HepG2 (cell line): ENCODE measurements around the gene UHMK1. TPM values are rescaled to one million over a fixed set of nuclear protein-coding genes. Genes with fewer than 3 reads are reported as not detected.
A peak's percentile ranks its signal among the peaks of the same experiment; 100 is the strongest.

Experiments used
- BRD4 ChIP-seq: sonication (generic); formaldehyde crosslinking; IDR thresholded peaks from 2 replicates; pipeline ENCODE4 v1.4.0; 2020; ENCODE audit warnings: missing genetic modification reagents
- ELF1 ChIP-seq: sonication (generic); formaldehyde crosslinking; IDR thresholded peaks from 2 replicates; pipeline ENCODE4 v1.4.0; 2020; ENCODE audit warnings: missing genetic modification reagents
- GABPB1 ChIP-seq: IDR thresholded peaks from 2 replicates; pipeline ENCODE4 v1.6.1; 2016; ENCODE audit warnings: mild to moderate bottlenecking, missing genetic modification reagents, moderate library complexity, missing compliant biosample characterization
- GFI1 ChIP-seq: sonication (generic); formaldehyde crosslinking; IDR thresholded peaks from 2 replicates; pipeline ENCODE4 v1.5.0; 2020; ENCODE audit warnings: missing genetic modification reagents, mild to moderate bottlenecking, borderline replicate concordance
- GZF1 ChIP-seq: sonication (generic); formaldehyde crosslinking; IDR thresholded peaks from 2 replicates; pipeline ENCODE4 v1.5.1; 2020; ENCODE audit warnings: mild to moderate bottlenecking, missing genetic modification reagents
- KAT7 ChIP-seq: IDR thresholded peaks from 2 replicates; pipeline ENCODE4 v1.6.1; 2018; ENCODE audit warnings: borderline replicate concordance, missing compliant biosample characterization
- KDM3A ChIP-seq: IDR thresholded peaks from 2 replicates; pipeline ENCODE4 v1.6.1; 2018; ENCODE audit warnings: low read depth, missing compliant biosample characterization
- MXD3 ChIP-seq: IDR thresholded peaks from 2 replicates; pipeline ENCODE4 v1.6.1; 2016; ENCODE audit warnings: mild to moderate bottlenecking, missing biosample characterization, missing genetic modification reagents
- PHF21A ChIP-seq: sonication (generic); formaldehyde crosslinking; IDR thresholded peaks from 2 replicates; pipeline ENCODE4 v1.5.0; 2020; ENCODE audit warnings: mild to moderate bottlenecking, missing genetic modification reagents
- SKI ChIP-seq: fragments of 450-650 bp; IDR thresholded peaks from one replicate; pipeline ENCODE4 v1.6.1; 2018; ENCODE audit warnings: mild to moderate bottlenecking; ENCODE audit not compliant: partially characterized antibody
- ZFP91 ChIP-seq: sonication (generic); formaldehyde crosslinking; IDR thresholded peaks from 2 replicates; pipeline ENCODE4 v1.9.0; 2022; ENCODE audit warnings: missing genetic modification reagents, mild to moderate bottlenecking, borderline replicate concordance
- ZFY ChIP-seq: sonication (generic); formaldehyde crosslinking; IDR thresholded peaks from 2 replicates; pipeline ENCODE4 v1.4.0; 2020; ENCODE audit warnings: missing genetic modification reagents
- ZHX2 ChIP-seq, 2 experiments: sonication (generic) in 1 of 2; formaldehyde crosslinking in 1 of 2; IDR thresholded peaks; 2 replicates each; pipeline versions ENCODE4 v1.6.1 to v1.9.0; 2014 to 2022; ENCODE audit warnings: antibody characterized with exemption in 1 of 2, borderline replicate concordance in 1 of 2, inconsistent platforms in 1 of 2, low read depth in 1 of 2, missing genetic modification reagents in 1 of 2
- ZNF160 ChIP-seq: sonication (generic); formaldehyde crosslinking; IDR thresholded peaks from 2 replicates; pipeline ENCODE4 v1.8.0; 2022; ENCODE audit warnings: mild to moderate bottlenecking, inconsistent platforms, missing genetic modification reagents
- ZNF547 ChIP-seq: sonication (generic); formaldehyde crosslinking; IDR thresholded peaks from 2 replicates; pipeline ENCODE4 v1.5.1; 2020; ENCODE audit warnings: mild to moderate bottlenecking, missing genetic modification reagents
- ZNF558 ChIP-seq: sonication (generic); formaldehyde crosslinking; IDR thresholded peaks from 2 replicates; pipeline ENCODE4 v1.9.0; 2022; ENCODE audit warnings: mild to moderate bottlenecking, missing genetic modification reagents, borderline replicate concordance
- ZNF629 ChIP-seq: sonication (generic); formaldehyde crosslinking; conservative IDR thresholded peaks from 2 replicates; pipeline ENCODE4 v1.5.0; 2020; ENCODE audit warnings: missing genetic modification reagents
- ZNF639 ChIP-seq: conservative IDR thresholded peaks from 2 replicates; pipeline ENCODE4 v1.6.1; 2018; ENCODE audit warnings: missing genetic modification reagents
- ZNF781 ChIP-seq: sonication (generic); formaldehyde crosslinking; IDR thresholded peaks from 2 replicates; pipeline ENCODE4 v1.5.1; 2020; ENCODE audit warnings: borderline replicate concordance, mild to moderate bottlenecking, missing genetic modification reagents; ENCODE audit errors: not compliant biosample characterization
- polyA plus RNA-seq, 8 experiments: library from polyadenylated mRNA; depleted of rRNA in 3 of 8; stranded (reverse) in 7 of 8; unstranded in 1 of 8; fragments of >200 nt; fragmentation: Illumina TruSeq in 4 of 8; extraction: Trizol in 4 of 8; gene quantifications; 2 replicates each; pipeline versions ENCODE4 v1.2.1 to v1.2.3, GENCODE V29; 2011 to 2016; ENCODE audit warnings: low read depth in 4 of 8, missing spikeins in 1 of 8, mixed read lengths in 1 of 8; ENCODE audit not compliant: insufficient read depth in 1 of 8
- total RNA-seq, 5 experiments: library from RNA; depleted of rRNA; stranded (reverse); fragments of >200 nt; fragmentation: Illumina TruSeq; extraction: Trizol; gene quantifications; 2 replicates each; pipeline ENCODE4 v1.2.3, GENCODE V29; 2016; ENCODE audit warnings: low read depth in 1 of 5

UHMK1 gene
- total and polyA plus RNA-seq, 2 of the 13 experiments (the other 11 are each of a cell fraction or from before 2014, with no cell fraction given): 12.9 to 20.0 TPM

DNA sequence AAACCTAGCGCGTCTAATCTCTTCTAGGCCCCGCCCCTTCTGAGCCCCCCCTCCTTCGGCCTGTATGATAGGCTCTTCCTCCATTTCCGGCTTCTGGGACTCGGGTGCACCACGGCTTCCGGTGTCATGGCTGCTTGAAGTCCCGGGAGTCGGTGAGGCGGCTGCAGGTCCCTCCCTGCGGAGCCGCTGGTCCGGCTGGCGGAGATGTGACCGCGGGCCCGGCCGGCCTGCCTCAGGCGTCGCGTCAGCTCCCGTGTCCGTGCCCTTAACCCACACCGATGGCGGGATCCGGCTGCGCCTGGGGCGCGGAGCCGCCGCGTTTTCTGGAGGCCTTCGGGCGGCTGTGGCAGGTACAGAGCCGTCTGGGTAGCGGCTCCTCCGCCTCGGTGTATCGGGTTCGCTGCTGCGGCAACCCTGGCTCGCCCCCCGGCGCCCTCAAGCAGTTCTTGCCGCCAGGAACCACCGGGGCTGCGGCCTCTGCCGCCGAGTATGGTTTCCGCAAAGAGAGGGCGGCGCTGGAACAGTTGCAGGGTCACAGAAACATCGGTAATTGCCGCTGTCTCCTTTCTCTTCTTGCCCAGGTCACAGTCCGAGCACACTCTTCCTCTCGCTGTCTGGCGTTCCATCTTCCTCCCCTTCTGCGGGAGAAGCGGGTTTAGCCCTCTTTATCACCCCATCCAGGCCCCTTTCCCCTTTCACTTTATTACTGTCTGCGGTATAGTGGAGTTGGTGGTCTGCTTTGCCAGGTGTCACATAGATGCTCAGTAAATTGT, at the start of gene UHMK1 (continued):
- TF ChIP-seq ZNF639 (CRISPR knock-in tag) (no peak), ZNF629 (no peak), GABPB1 (CRISPR knock-in tag) (peak; percentile 94), MXD3 (CRISPR knock-in tag) (peak; percentile 40; the same call in 1 of the 2 replicates), ZFP91 (peak; percentile 88), GFI1 (CRISPR knock-in tag) (no peak; the same call in 1 of the 2 replicates), ZNF160 (CRISPR knock-in tag) (peak; percentile 65; the same call in 1 of the 2 replicates), PHF21A (CRISPR knock-in tag) (peak; percentile 36; the same call in 1 of the 2 replicates), ELF1 (CRISPR knock-in tag) (peak; percentile 71), KDM3A (CRISPR knock-in tag) (peak; percentile 35; the same call in 1 of the 2 replicates), ZNF781 (CRISPR knock-in tag) (peak; percentile 73), KAT7 (CRISPR knock-in tag) (peak; percentile 87; the same call in 1 of the 2 replicates), SKI (no peak), ZNF558 (CRISPR knock-in tag) (peak; percentile 86; the same call in 1 of the 2 replicates), ZHX2 (IDR thresholded peaks at IDR 0.05; ENCODE audit: low read depth) (0 out of 2 replicates have a peak, but pooled peaks have one; percentile 12), ZHX2 (CRISPR knock-in tag; IDR thresholded peaks at IDR 0.05; ENCODE audit: borderline replicate concordance) (no peak), BRD4 (CRISPR knock-in tag) (peak; percentile 91), ZFY (peak; percentile 92), ZNF547 (CRISPR knock-in tag) (peak; percentile 71), GZF1 (no peak)
